ENCODE results near the gene KBTBD12.

DNA sequence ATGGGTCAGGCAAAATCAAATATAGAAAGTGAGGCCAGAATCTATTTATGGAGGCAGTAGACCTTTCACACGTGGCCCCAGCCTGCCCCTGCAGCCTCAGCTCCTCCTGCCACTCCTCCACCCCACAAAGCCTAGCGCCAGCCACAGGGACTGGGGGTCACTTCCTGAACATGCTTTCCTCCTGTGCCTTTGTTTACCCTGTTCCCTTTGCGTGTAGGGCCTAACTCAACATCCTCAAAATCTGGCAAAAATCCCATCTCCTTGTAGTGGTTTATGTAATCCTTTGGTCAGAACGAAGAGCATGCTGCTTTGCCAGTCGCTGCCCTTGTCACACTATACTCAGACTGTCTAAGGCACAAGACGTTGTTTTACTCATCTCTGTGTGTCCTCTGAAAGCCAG is 39.6 kb downstream of the KBTBD12 start:
- no peak for TF ChIP-seq POLR2AphosphoS5 (IDR thresholded peaks at IDR 0.05; ENCODE audit: low read depth, low read length)
- no peak for TF ChIP-seq JUND (IDR thresholded peaks at IDR 0.05)
- TF ChIP-seq, protein P1, sequence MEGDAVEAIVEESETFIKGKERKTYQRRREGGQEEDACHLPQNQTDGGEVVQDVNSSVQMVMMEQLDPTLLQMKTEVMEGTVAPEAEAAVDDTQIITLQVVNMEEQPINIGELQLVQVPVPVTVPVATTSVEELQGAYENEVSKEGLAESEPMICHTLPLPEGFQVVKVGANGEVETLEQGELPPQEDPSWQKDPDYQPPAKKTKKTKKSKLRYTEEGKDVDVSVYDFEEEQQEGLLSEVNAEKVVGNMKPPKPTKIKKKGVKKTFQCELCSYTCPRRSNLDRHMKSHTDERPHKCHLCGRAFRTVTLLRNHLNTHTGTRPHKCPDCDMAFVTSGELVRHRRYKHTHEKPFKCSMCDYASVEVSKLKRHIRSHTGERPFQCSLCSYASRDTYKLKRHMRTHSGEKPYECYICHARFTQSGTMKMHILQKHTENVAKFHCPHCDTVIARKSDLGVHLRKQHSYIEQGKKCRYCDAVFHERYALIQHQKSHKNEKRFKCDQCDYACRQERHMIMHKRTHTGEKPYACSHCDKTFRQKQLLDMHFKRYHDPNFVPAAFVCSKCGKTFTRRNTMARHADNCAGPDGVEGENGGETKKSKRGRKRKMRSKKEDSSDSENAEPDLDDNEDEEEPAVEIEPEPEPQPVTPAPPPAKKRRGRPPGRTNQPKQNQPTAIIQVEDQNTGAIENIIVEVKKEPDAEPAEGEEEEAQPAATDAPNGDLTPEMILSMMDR (IDR thresholded peaks at IDR 0.05 in 2 of 3, conservative IDR thresholded peaks at IDR 0.05 in 1 of 3; ENCODE audit: borderline replicate concordance in 1 of 3, insufficient read depth in 1 of 3, low read depth in 2 of 3, low read length in 2 of 3), result no peak
- TF ChIP-seq, protein P2, sequence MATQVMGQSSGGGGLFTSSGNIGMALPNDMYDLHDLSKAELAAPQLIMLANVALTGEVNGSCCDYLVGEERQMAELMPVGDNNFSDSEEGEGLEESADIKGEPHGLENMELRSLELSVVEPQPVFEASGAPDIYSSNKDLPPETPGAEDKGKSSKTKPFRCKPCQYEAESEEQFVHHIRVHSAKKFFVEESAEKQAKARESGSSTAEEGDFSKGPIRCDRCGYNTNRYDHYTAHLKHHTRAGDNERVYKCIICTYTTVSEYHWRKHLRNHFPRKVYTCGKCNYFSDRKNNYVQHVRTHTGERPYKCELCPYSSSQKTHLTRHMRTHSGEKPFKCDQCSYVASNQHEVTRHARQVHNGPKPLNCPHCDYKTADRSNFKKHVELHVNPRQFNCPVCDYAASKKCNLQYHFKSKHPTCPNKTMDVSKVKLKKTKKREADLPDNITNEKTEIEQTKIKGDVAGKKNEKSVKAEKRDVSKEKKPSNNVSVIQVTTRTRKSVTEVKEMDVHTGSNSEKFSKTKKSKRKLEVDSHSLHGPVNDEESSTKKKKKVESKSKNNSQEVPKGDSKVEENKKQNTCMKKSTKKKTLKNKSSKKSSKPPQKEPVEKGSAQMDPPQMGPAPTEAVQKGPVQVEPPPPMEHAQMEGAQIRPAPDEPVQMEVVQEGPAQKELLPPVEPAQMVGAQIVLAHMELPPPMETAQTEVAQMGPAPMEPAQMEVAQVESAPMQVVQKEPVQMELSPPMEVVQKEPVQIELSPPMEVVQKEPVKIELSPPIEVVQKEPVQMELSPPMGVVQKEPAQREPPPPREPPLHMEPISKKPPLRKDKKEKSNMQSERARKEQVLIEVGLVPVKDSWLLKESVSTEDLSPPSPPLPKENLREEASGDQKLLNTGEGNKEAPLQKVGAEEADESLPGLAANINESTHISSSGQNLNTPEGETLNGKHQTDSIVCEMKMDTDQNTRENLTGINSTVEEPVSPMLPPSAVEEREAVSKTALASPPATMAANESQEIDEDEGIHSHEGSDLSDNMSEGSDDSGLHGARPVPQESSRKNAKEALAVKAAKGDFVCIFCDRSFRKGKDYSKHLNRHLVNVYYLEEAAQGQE (IDR thresholded peaks at IDR 0.05; ENCODE audit: low read depth), result no peak
- no peak for TF ChIP-seq EZH2 (IDR thresholded peaks at IDR 0.05)
- TF ChIP-seq, protein P3, sequence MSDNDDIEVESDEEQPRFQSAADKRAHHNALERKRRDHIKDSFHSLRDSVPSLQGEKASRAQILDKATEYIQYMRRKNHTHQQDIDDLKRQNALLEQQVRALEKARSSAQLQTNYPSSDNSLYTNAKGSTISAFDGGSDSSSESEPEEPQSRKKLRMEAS (IDR thresholded peaks at IDR 0.05), result no peak
- no peak for TF ChIP-seq POLR2A (IDR thresholded peaks at IDR 0.05; ENCODE audit: borderline replicate concordance, extremely low read depth, insufficient read depth, insufficient read length)
- TF ChIP-seq RAD21 (IDR thresholded peaks at IDR 0.05; ENCODE audit: low read depth), result no peak
- no peak for TF ChIP-seq EZH2phosphoT487 (IDR thresholded peaks at IDR 0.05; ENCODE audit: borderline replicate concordance)

Data from HCT116 (cell line).